ENCODE data around the gene ATP5MC2.
"Not testable (repeated sequence)": the region's sequence is repeated elsewhere in the genome, so short reads cannot be mapped to it uniquely, and the experiment has no call there.

The ATP5MC2 gene

DNA sequence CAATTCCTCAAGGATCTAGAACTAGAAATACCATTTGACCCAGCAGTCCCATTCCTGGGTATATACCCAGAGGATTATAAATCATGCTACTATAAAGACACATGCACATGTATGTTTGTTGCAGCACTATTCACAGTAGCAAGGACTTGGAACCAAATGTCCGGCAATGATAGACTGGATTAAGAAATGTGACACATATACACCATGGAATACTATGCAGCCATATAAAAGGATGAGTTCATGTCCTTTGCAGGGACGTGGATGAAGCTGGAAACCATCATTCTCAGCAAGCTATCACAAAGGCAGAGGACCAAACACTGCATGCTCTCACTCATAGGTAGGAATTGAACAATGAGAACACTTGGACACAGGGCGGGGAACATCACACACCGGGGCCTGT, 29.6 kb downstream of the ATP5MC2 start:
- not testable (repeated sequence) for DNase-seq (ENCODE audit: low read depth in 2 of 2)

DNA sequence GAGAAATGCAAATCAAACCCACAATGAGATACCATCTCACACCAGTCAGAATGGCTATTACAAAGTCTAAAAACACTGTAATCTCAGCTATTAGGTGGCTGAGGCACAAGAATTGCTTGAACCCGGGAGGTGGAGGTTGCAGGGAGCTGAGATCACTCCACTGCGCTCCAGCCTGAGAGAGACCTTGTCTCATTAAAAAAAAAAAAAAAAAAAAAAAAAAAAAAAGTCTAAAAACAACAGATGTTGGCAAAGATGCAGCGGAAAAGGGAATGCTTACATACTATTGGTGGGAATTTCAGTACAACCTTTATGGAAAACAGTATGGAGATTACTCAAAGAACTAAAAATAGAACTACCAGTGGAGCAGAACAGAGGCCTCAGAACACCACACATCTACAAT, 30.7 kb downstream of the ATP5MC2 start:
- DNase-seq (ENCODE audit: low read depth in 2 of 2) = no peak

DNA sequence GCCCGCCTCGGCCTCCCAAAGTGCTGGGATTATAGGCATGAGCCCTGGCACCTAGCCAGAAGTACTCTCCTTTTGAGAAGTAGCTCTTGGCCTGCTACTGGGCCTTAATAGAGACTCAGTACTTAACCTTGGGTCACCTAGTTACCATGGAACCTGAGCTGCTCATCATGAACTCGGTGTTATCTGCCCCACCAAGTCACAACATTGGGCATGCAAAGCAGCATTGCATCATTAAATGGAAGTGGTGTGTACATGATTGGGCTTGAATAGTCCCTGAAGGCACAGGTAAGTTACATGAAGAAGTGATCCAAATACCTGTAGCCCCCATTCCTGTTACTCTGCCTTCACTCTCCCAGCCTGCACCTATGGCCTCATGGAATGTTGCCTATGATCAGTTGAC, 31.8 kb downstream of the ATP5MC2 start:
- DNase-seq (ENCODE audit: low read depth in 2 of 2) = no peak

DNA sequence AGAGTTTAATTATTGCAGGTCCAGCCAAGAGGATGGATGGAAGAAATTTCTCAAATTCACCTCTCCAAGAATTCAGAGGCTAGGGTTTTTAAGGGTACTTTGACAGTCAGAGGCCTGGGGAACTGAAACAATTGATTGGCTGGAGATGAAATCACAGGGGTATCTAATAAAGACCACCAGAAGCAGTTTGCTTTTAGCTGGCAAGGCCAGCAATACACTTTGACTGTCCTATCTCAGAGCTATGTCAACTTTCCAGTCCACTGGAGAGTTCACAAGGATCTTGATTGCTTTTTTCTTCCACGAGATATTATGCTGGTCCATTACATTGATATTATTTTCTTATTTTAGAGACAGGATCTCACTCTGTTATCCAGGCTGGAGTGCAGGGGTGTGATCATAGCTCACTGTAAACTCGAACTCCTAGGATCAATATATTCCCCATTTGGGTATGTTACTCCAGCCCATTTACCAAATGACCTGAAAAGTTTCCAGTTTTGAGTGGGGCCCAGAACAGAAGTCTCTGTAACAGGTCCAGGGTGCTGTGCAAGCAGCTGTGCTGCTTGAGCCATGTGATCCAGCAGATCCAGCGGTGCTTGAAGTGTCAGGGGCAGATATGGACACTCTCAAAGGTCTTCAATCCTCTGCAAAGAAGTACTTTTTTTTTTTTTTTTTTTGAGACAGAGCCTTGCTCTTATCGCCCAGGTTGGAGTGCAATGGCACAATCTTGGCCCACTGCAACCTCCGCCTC, 32.5 kb downstream of the ATP5MC2 start:
- no peak for DNase-seq (ENCODE audit: low read depth in 2 of 2)

DNA sequence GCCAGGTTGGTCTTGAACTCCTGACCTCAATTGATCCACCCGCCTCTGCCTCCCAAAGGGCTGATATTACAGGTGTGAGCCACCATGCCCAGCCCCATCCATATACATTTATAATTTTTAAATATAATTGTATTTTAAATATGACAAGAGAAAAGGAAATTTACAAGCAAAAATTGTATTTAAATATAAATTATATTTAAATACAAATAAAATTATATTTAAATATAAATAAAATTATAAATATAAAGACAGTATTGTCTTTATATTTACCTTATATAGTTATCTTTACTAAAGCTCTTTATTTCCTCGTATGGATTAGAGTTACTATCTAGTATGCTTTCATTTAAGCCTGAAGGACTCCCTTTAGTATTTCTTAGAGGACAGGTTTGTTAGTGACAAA, 37.8 kb downstream of the ATP5MC2 start:
- DNase-seq (ENCODE audit: low read depth in 2 of 2) = no peak

DNA sequence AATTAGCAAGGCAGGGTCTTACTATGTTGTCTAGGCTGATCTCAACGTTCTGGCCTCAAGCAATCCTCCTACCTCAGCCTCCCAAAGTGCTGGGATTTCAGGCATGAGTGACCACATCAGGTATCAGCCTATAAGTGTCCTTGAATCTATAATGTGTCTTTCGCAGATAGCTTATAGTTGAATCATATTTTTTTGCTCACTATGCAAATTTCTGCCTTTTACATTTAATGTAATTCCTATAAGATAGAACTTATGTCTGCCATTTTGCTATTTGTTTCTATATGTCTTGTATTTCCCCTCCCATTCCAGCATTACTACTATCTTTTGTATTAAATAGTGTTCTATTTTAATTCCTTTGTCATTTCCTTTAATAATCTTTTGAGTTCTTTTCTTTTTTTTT, 39.2 kb downstream of the ATP5MC2 start:
- no peak for DNase-seq (ENCODE audit: low read depth in 2 of 2)

DNA sequence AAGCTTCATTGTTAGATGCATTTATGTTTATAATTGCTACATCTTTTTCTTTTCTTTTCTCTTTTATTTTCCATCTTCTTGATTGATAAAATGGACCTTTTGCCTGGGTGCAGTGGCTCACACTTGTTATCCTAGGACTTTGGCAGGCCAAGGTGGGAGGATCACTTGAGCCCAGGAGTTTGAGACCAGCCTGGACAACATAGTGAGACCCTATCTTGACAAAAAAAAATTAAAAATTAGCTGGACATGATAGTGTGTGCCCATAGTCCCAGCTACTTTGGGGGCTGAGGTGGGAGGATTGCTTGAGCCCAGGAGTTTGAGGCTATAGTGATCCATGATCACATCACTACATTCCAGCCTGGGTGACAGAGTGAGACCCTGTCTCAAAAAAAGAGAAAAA, 40.2 kb downstream of the ATP5MC2 start:
- DNase-seq (ENCODE audit: low read depth in 2 of 2) = not testable (repeated sequence)

DNA sequence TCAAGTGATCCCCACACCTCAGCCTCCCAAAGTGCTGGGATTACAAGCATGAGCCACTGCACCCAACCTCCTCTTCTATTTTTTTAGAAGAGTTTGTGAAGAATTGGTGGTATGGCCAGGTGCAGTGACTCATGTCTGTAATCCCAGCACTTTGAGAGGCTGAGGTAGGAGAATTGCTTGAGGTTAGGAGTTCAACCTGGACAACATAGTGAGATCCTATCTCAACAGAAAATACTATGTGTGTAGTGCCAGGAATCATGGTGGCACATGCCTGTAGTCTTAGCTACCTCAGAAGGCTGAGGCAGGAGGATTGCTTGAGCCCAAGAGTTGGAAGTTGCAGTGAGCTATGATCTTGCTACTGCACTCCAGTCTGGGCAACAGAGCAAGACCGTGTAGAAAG, 44.2 kb downstream of the ATP5MC2 start:
- no peak for DNase-seq (ENCODE audit: low read depth in 2 of 2)

DNA sequence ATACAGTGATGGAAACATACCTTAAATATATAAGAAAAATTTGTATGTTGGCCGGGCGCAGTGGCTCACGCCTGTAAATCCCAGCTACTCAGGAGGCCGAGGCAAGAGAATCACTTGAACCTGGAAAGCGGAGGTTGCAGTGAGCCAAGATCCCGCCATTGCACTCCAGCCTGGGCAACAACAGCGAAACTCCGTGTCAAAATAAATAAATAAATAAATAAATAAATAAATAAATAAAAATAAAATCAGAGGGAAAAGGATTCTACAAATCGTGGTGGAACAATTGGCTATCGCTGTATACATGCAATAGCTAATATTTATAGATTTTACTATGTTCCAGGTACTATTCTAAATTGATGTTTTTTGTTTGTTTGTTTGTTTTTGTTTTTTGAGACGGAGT, 48.0 kb downstream of the ATP5MC2 start:
- no peak for DNase-seq (ENCODE audit: low read depth in 2 of 2)

DNA sequence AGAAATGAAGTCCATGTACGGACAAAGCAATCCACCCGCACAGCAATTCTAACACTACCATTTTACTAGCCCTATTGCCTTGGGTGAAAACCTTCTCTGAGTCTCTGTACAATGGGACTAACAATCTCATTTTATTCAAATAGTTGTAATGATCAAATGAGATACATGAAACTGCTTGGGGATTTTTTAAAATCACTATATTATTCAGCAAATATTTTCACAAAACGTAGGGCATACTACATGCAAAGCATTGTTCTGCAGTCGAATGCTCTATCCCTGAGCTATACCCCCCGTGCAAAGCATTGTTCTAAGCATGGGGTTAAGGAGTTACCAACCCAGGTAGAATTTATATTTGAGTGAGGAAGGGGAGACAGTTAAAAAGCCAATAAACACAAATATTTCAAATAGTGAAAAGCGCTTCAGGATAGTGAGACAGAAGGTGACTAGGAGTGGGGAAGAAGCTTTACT, 49.1 kb downstream of the ATP5MC2 start:
- DNase-seq (ENCODE audit: low read depth in 2 of 2) = no peak

DNA sequence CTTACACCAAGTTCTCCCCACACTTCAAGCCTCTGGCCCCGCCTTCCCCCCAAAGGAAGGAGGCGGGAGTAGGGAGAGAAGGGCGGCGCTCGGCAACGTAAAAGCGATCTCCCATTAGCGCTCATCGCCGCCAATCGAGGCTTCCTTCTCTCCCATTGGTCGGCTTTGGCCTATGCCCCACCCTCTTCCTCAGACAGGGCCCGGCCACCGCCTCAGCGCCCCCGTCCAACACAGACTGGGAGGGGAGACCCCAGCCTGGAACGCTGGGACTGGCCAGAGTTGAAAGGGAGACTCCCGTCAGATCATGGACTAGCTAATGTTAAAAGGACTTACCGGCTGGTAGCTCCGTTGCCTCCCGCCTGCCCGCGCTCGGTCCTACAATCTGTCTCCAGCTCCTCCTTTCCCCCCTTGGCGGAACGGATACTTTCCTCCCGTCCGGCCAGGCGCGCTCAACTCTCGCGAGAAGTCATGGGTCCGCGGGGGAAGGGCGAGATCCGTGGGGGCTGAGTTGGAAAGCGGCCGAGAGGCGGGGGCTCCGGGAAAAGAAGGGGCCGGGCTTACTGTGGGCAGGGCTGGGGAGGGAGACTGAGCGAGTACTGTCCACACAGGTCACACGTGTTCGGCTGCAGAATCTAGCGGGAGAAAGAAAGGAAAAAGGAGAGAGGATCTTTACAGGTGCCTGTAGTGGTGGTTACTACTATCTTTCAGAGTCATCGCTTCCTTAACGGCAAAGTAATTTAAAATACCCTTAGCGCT, 49.8 kb downstream of the ATP5MC2 start, which contains the start of gene ATF7:
Gene ATF7 (minus strand): TSS at position 437 of the 756 bp plus-strand sequence. CDS start 25,382 bp downstream, outside the sequence.
- peak; percentile 97 to 99 for DNase-seq (ENCODE audit: low read depth in 2 of 2)

DNA sequence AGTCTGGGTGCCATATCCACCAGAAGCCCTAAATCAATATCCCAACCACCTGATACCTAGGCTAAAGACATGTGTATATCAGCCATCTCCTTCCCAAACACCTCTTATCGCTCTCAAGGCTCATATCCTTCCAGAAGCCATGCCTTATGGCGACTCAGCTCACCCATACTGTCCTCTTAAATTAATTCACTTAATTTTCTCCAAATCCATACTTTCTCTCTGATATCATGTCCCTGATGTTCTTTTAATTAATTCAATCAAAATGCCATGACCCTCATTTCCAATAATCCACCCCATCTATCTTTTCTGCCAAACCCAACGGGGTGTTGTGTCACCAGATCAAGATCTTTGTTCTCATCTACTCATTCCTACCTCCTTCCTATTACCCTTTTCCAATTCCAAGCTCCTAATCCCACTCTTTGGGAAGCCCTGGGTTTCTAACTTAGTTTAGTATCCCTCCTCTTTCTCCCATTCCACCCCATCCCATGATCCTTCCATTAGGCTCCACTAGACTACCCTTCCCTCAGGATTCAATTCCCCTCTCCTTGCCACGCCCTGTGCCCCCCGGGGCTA, 50.4 kb downstream of the ATP5MC2 start:
- no peak for DNase-seq (ENCODE audit: low read depth in 2 of 2)

DNA sequence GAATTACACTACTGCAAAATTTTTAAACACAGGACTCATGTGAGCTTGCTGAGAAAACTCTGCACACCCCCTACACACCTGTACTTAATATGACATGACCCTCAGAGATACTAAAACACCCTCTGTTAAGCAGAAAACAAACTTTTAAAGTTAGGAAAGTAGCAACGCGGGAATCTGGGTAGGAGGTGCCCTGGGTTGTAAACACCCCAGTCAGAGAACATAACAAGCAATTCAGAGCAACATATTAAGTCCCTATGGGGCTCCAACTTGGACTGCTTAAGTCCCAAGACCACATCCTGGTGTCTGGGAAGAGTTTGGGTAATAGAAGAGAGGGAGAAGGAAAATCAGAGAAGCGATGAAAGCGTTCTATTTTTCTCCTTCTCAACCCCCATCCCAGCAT, 50.9 kb downstream of the ATP5MC2 start:
- no peak for DNase-seq (ENCODE audit: low read depth in 2 of 2)

DNA sequence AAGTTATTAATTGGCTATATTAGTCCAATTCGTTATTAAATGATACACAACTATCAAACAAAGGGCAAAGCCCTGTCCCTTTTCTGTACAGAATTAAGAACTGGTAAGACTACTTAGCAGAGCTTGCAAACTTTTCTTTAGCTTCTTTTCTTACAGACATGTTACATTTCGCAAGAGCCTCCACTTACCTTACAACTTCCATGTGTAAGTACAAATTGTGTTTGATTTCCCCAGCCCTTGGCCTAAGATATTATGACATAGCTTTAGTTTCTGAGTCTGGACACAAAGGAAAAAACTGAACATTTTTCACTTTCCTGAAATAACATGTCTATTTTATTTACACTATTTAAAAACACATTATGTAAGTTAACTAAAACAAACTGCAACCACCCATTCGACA, 51.4 kb downstream of the ATP5MC2 start:
- no peak for DNase-seq (ENCODE audit: low read depth in 2 of 2)

DNA sequence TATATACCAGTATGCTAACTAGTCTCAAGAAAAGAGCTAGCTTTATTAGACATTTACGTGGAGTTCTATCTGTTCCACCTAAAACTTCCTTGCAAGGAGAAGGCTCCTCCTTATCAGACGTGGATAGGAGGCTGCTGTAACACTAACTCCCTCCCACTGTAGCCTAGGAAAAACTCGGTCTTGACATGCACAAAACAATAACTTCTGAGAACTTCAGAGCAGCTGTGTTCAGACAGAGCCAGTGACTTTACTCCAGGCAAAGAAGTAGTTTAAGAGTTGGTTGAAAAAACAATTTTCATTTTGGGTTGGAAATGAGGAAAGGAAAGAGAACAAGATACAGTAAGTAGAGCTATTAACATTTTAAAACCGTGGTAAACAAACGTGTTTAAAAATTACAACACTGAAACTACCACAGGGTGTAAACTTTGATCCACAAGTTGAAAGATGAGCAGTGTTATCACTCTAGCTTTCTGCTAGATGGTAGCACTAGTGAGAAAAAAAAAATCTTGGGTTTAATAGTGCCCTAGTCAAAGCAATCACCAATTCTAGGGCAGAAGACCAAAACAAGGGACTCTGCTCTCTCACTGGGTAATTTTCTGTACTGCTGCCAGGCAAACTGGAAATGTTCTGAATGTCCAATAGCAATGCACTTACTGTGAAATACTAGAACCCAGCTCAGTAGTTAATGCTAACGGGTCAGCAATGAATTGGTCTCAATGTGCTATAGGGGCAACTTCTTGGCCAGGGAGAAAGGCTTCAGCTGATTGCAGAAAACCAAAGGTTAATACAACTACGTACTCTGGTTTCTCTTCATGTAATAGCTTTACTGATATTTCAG, 52.1 kb downstream of the ATP5MC2 start:
- no peak for DNase-seq (ENCODE audit: low read depth in 2 of 2)

DNA sequence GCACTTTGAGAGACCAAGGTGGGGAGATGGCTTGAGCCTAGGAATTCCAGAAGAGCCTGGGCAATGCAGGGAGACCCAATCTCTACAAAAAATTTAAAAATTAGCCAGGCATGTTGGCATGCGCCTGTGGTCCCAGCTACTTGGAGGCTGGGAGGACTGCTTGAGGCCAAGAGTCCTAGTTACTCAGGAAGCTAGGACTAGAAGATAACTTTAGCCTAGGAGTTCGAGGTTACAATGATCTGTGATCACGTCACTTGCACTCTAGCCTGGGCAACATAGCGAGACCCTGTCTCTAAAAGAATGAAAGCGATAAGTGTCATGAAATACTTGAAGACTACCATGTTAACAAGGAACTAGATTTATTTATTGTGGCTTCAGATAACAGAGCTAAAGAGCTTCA, 53.2 kb downstream of the ATP5MC2 start:
- DNase-seq (ENCODE audit: low read depth in 2 of 2) = no peak

DNA sequence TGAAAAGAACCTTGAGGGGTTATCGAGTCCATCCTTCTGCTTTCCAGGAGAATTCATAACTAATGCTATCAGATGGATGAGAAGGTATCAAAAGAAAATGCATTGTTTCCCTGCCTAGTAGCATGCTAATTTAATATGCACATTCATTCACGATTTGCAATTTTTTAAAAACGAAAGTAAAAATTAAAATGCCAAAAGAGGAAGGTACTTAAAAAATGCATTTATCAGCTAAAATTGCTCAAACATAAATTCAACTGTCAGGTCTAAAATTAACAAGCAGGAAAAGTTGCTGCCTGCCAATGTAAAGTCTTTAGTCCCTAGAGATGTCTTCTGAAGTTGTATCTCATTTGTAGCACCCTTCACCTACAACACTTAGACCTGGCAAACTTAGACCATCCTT, 57.6 kb downstream of the ATP5MC2 start:
- DNase-seq (ENCODE audit: low read depth in 2 of 2) = no peak

DNA sequence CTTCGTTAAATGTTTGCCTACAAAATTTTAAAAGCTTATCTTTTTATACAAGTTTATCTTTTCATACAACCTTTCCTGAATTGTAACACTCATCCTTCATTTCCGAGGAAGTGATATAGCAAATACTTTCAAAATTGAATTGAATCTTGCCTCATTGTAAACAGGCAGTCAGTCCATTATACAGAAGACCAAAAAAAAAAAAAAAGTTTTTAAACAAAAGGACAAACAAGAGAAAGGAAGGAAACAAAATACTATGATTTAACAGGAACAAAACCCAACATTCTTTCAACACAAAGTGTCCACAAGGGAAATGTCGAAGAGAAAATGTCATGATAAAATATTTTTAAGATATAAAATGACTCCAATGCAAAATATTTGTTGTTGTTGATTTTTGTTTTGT, 58.2 kb downstream of the ATP5MC2 start:
- no peak for DNase-seq (ENCODE audit: low read depth in 2 of 2)

DNA sequence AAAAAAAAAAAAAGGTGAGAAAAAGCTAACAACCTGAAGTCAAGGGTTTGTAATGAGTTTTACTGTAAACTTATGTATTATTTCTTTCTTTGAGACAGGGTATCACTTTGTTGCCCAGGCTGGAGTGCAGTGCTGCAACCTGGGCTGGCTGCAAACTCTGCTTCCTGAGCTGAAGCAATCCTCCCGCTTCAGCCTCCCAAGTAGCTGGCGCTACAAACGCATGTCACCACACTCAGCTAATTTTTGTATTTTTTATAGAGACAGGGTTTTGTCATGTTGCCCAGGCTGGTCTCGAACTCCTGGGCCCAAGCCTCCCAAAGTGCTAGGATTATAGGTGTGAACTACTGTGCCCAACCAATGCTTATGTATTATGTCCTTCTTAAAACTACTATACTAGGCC, 58.9 kb downstream of the ATP5MC2 start:
- no peak for DNase-seq (ENCODE audit: low read depth in 2 of 2)
